A673 (cell line): Measurements from ENCODE around the gene BRD9.

Experiments
- CTCF ChIP-seq: fragments of 300-800, 200-600 bp; sonication (generic); conservative IDR thresholded peaks from 2 replicates; pipeline ENCODE4 v1.5.1; 2017; ENCODE audit warnings: low read depth, mild to moderate bottlenecking, antibody characterized with exemption, low read length, moderate library complexity, mixed read lengths
- EZH2 ChIP-seq: fragments of 200-600 bp; sonication (generic); IDR thresholded peaks from 2 replicates; pipeline ENCODE4 v1.6.1; 2017; ENCODE audit warnings: borderline replicate concordance, low read depth, mild to moderate bottlenecking, mixed read lengths, antibody characterized with exemption, low read length; ENCODE audit not compliant: poor library complexity, severe bottlenecking

GRCh38 chr5:867300-867870 is 25.2 kb downstream of the BRD9 start:
- TF ChIP-seq EZH2 (no peak), CTCF (no peak)
